GM23248 (cell line): Measurements from ENCODE around the gene C2CD4C. TPM values are rescaled to one million over a fixed set of nuclear protein-coding genes. Genes with fewer than 3 reads are reported as not detected.

Experiments used
- DNase-seq: peaks from one replicate; pipeline ENCODE4 v3.0.0-alpha.2; 2015
- H2AFZ ChIP-seq: fragments of 200-600 bp; sonication (generic); 2 replicates; pipeline ENCODE4 v1.6.1; 2016; ENCODE audit warnings: antibody characterized with exemption
- H3F3A ChIP-seq: fragments of 200-600 bp; sonication (generic); 2 replicates; pipeline ENCODE4 v1.6.1; 2016; ENCODE audit warnings: mild to moderate bottlenecking, antibody characterized with exemption, mixed run types; ENCODE audit not compliant: insufficient read depth
- H3K27ac ChIP-seq: fragments of 200-600 bp; sonication (generic); 2 replicates; pipeline ENCODE4 v1.5.1; 2016; ENCODE audit warnings: mild to moderate bottlenecking
- H3K27me3 ChIP-seq: fragments of 200-600 bp; sonication (generic); replicated peaks from 2 replicates; pipeline ENCODE4 v1.6.1; 2016; ENCODE audit warnings: mild to moderate bottlenecking; ENCODE audit not compliant: insufficient read depth
- H3K36me3 ChIP-seq: fragments of 200-600 bp; sonication (generic); 2 replicates; pipeline ENCODE4 v1.6.1; 2016; ENCODE audit warnings: low read depth, mild to moderate bottlenecking
- H3K4me1 ChIP-seq: fragments of 200-600 bp; sonication (generic); 2 replicates; pipeline ENCODE4 v1.6.1; 2016; ENCODE audit warnings: mild to moderate bottlenecking; ENCODE audit not compliant: insufficient read depth
- H3K4me2 ChIP-seq: fragments of 200-600 bp; sonication (generic); one replicate; pipeline ENCODE4 v1.6.1; 2016; ENCODE audit warnings: mild to moderate bottlenecking; ENCODE audit not compliant: unreplicated experiment
- H3K4me3 ChIP-seq: fragments of 200-600 bp; sonication (generic); 2 replicates; pipeline ENCODE4 v1.5.1; 2016; ENCODE audit warnings: mild to moderate bottlenecking
- H3K79me2 ChIP-seq: fragments of 200-600 bp; sonication (generic); 2 replicates; pipeline ENCODE4 v1.6.1; 2016; ENCODE audit warnings: mild to moderate bottlenecking; ENCODE audit not compliant: insufficient read depth
- H3K9ac ChIP-seq: fragments of 200-600 bp; sonication (generic); 2 replicates; pipeline ENCODE4 v1.6.1; 2016; ENCODE audit warnings: mild to moderate bottlenecking
- H3K9me2 ChIP-seq: fragments of 200-600 bp; sonication (generic); 2 replicates; pipeline ENCODE4 v1.6.1; 2016; ENCODE audit warnings: mixed run types, mild to moderate bottlenecking, moderate library complexity; ENCODE audit not compliant: insufficient read depth
- H3K9me3 ChIP-seq: fragments of 200-600 bp; sonication (generic); one replicate; pipeline ENCODE4 v1.6.1; 2017; ENCODE audit warnings: low read depth
- H4K20me1 ChIP-seq: fragments of 200-600 bp; sonication (generic); 2 replicates; pipeline ENCODE4 v1.6.0; 2016; ENCODE audit not compliant: insufficient read depth
- EZH2 ChIP-seq: fragments of 200-600 bp; sonication (generic); IDR thresholded peaks from 2 replicates; pipeline ENCODE4 v1.6.1; 2018; ENCODE audit warnings: antibody characterized with exemption, mild to moderate bottlenecking; ENCODE audit not compliant: insufficient read depth, poor library complexity, severe bottlenecking
- EZH2phosphoT487 ChIP-seq: fragments of 200-600 bp; sonication (generic); IDR thresholded peaks from 2 replicates; pipeline ENCODE4 v1.6.1; 2018; ENCODE audit warnings: antibody characterized with exemption, moderate library complexity, mild to moderate bottlenecking, low read depth; ENCODE audit not compliant: insufficient read depth
- WGBS, 2 experiments: methylation state at CpG; one replicate each; pipeline ENCODE4 v1.1.6; 2015 to 2017; ENCODE audit warnings: low lambda C conversion rate in 2 of 2, low coverage in 1 of 2; ENCODE audit errors: missing lambda C conversion rate in 2 of 2; 5-methylcytosine and 5-hydroxymethylcytosine counted together
- in situ Hi-C: fragments of 300-500 bp; cut with MboI; formaldehyde crosslinking; loops from 2 replicates; pipeline ENCODE4 v1.15.0; 2020
- polyA plus RNA-seq: library from polyadenylated mRNA; unstranded; fragments of >200 nt; fragmentation: Nextera tagmentation; extraction: Ambion mirVana; gene quantifications from 2 replicates; pipeline ENCODE4 v1.2.1, GENCODE V29; 2016
- total RNA-seq: library from RNA; depleted of rRNA; stranded (reverse); fragments of >200 nt; shearing (Covaris generic); gene quantifications from 2 replicates; pipeline ENCODE4 v1.2.3, GENCODE V29; 2014

Gene C2CD4C
- total and polyA plus RNA-seq, 2 experiments from 2014 or later, result 0.05 to 0.32 TPM

DNA sequence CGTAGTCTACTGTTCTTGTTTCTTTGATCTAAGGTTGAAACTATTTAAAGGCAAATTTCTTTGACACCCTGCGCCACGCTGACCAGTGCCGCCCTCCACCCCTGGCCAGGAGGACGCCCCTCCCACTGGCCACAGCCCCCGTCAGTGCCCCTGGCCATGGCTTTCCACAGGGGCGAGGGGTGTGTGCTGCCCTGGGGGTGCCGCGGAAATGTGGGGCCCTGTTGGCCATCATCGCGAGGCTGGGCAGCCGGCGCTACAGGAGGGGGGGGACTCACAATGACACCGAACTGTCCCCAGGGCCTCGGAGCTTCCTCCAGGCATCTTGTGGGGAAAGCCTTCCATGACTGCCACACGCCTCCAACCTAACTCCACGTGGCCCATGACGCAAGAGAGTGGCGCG lies 41.0 kb upstream of the C2CD4C start:
- no peaks in the 10 kb centered on the region for H3K79me2 ChIP-seq
- no peak overlapping the region for H3K4me3 ChIP-seq
- 0 out of 2 replicates have a peak, but pooled peaks cover 6% of the 10 kb centered on the region for H3F3A ChIP-seq
- no peak overlapping the region for H3K27ac ChIP-seq
- TF ChIP-seq EZH2 (no peak), EZH2phosphoT487 (no peak)
- no peaks in the 10 kb centered on the region for H3K36me3 ChIP-seq
- H3K9me3 ChIP-seq, result no peaks in the 10 kb centered on the region
- 84 to 87% methylated on average over 19 to 20 of the region's 20 CpGs for WGBS, 2 experiments
- H3K27me3 ChIP-seq, result no peaks in the 10 kb centered on the region
- no peak overlapping the region for H2AFZ ChIP-seq
- no peak for DNase-seq
- no peaks in the 10 kb centered on the region for H3K4me1 ChIP-seq
- in situ Hi-C loops, result no loop called here
- H3K4me2 ChIP-seq, result no peak overlapping the region
- no peaks in the 10 kb centered on the region for H3K9me2 ChIP-seq
- no peaks in the 10 kb centered on the region for H4K20me1 ChIP-seq
- no peak overlapping the region for H3K9ac ChIP-seq

- no peaks in the 10 kb centered on the region for H3K4me1 ChIP-seq
- H3K27ac ChIP-seq, result no peak overlapping the region
- H3K79me2 ChIP-seq, result no peaks in the 10 kb centered on the region
- H3K9me3 ChIP-seq, result no peaks in the 10 kb centered on the region
- no peaks in the 10 kb centered on the region for H3K27me3 ChIP-seq
- H3K9me2 ChIP-seq, result no peaks in the 10 kb centered on the region
- TF ChIP-seq EZH2 (no peak), EZH2phosphoT487 (no peak)
- no peak overlapping the region for H3K9ac ChIP-seq
- 0 out of 2 replicates have a peak, but pooled peaks cover 6% of the 10 kb centered on the region for H3F3A ChIP-seq
- H3K4me2 ChIP-seq, result no peak overlapping the region
- no peak overlapping the region for H2AFZ ChIP-seq
- H4K20me1 ChIP-seq, result no peaks in the 10 kb centered on the region
- 61 to 64% methylated on average over 28 to 31 of the region's 31 CpGs for WGBS, 2 experiments
- H3K4me3 ChIP-seq, result no peak overlapping the region
- no peak for DNase-seq
- in situ Hi-C loops, result no loop called here
- H3K36me3 ChIP-seq, result no peaks in the 10 kb centered on the region
These were observed 39.0 kb upstream of the C2CD4C start for GRCh38 chr19:447816-448560.

DNA sequence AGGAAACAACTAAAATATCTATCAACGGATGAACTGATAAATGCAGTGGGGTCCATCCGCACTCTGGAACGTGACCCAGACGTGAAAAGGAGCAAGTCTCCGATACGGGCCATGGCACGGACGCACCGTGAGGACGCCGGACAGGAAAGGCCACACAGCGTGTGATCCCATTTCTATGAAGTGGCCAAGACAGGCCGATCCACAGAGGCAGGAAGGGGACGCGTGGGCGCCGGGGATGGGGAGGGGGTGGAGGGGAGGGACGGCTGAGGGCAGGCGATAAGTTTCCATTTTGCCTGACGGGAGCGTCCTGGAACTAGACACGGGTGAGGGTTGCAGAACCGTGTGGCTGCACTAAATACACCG lies 38.1 kb upstream of the C2CD4C start:
- Histone ChIP-seq H3K9me2 (no peaks in the 10 kb centered on the region), H3K4me2 (no peak overlapping the region), H3K4me1 (no peaks in the 10 kb centered on the region), H3K27me3 (no peaks in the 10 kb centered on the region), H3K9me3 (no peaks in the 10 kb centered on the region), H3K27ac (no peak overlapping the region), H3K4me3 (no peak overlapping the region), H3K9ac (no peak overlapping the region), H3K36me3 (no peaks in the 10 kb centered on the region), H3K79me2 (no peaks in the 10 kb centered on the region), H4K20me1 (no peaks in the 10 kb centered on the region), H3F3A (0 out of 2 replicates have a peak, but pooled peaks cover 6% of the 10 kb centered on the region), H2AFZ (no peak overlapping the region)
- no peak for DNase-seq
- TF ChIP-seq EZH2, result no peak
- 84 to 88% methylated on average over 18 to 24 of the region's 24 CpGs for WGBS, 2 experiments
- in situ Hi-C loops, result no loop called here

DNA sequence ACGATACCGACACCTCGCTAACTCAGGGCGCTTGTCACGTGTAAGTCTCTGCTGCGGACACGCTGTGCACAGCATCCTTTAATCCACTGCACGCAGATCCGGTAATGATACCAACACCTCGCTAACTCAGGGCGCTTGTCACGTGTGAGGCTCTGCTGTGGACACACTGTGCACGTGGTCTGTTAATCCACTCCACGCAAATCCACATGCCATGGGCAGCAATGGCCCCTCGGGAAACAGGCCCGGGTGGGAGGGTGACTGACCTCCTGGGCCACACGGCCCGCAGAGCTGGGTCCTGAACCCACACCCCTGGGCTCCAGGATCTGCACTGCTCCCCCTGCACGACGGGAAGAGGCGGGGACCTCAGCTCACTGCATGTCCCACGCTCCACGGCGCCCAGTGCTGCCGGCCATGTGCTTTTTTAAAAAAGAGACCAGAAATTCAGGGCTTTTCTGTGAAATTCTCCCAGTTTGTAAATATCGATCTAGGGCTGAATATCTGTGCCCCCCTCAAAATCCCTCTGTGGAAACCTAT lies 35.8 kb upstream of the C2CD4C start:
- Histone ChIP-seq H3K36me3 (no peaks in the 10 kb centered on the region), H3K27me3 (no peaks in the 10 kb centered on the region), H3K9ac (no peak overlapping the region), H2AFZ (no peak overlapping the region), H3K4me3 (no peak overlapping the region), H4K20me1 (no peaks in the 10 kb centered on the region), H3K4me2 (no peak overlapping the region), H3F3A (no peaks in the 10 kb centered on the region), H3K9me3 (no peaks in the 10 kb centered on the region), H3K79me2 (no peaks in the 10 kb centered on the region), H3K4me1 (no peaks in the 10 kb centered on the region), H3K27ac (no peak overlapping the region), H3K9me2 (no peaks in the 10 kb centered on the region)
- no peak for DNase-seq
- in situ Hi-C loops, result no loop called here
- TF ChIP-seq EZH2 (no peak), EZH2phosphoT487 (no peak)
- WGBS, 2 experiments, result 87% methylated on average over 24 to 26 of the region's 26 CpGs
